Astrocyte (in vitro differentiated cells and primary cell): ENCODE measurements around the gene IQCE.

Experiments
- CTCF ChIP-seq: IDR thresholded peaks from 2 replicates; pipeline ENCODE4 v1.5.1; 2011; ENCODE audit warnings: low read depth, mild to moderate bottlenecking, inconsistent platforms, low read length, moderate library complexity; ENCODE audit not compliant: insufficient read depth
- EZH2 ChIP-seq: IDR thresholded peaks from 2 replicates; pipeline ENCODE4 v1.6.1; 2012; ENCODE audit warnings: mild to moderate bottlenecking, low read length, inconsistent platforms; ENCODE audit not compliant: insufficient read depth

GRCh38 chr7:2624293-2624886 is 65.6 kb downstream of the IQCE start:
- TF ChIP-seq CTCF (no peak), EZH2 (no peak)
